ENCODE measurements around the gene GRHL1.
A peak's percentile ranks its signal among the peaks of the same experiment; 100 is the strongest.

GRHL1 gene

GRCh38 chr2:9991221-9991620 is 39.7 kb downstream of the GRHL1 start:
- Mint-ChIP-seq H3K4me3 (no peak overlapping the region), H3K27ac (no peak overlapping the region), H3K9me3 (no peaks in the 10 kb centered on the region), H3K36me3 (ENCODE audit: low read depth) (peaks cover 6% of the 10 kb centered on the region), H3K27me3 (ENCODE audit: low read depth) (peaks cover 10% of the 10 kb centered on the region), H3K4me1 (peaks cover 32% of the 10 kb centered on the region)
- no peak for TF ChIP-seq CTCF (IDR thresholded peaks at IDR 0.05; ENCODE audit: unreplicated experiment in 3 of 3)

- no peaks in the 10 kb centered on the region for H3K9me3 Mint-ChIP-seq
- H3K27ac Mint-ChIP-seq, result no peak overlapping the region
- peaks cover 6% of the 10 kb centered on the region for H3K36me3 Mint-ChIP-seq (ENCODE audit: low read depth)
- peaks cover 35% of the 10 kb centered on the region for H3K4me1 Mint-ChIP-seq
- H3K27me3 Mint-ChIP-seq (ENCODE audit: low read depth), result peaks cover 10% of the 10 kb centered on the region
- TF ChIP-seq CTCF (IDR thresholded peaks at IDR 0.05; ENCODE audit: unreplicated experiment in 3 of 3), result no peak
- no peak overlapping the region for H3K4me3 Mint-ChIP-seq
Observed at GRCh38 chr2:9991829-9992273, 40.4 kb downstream of the GRHL1 start.

- Mint-ChIP-seq H3K9me3 (no peaks in the 10 kb centered on the region), H3K27ac (no peak overlapping the region), H3K4me1 (peaks cover 37% of the 10 kb centered on the region), H3K36me3 (ENCODE audit: low read depth) (peaks cover 6% of the 10 kb centered on the region), H3K27me3 (ENCODE audit: low read depth) (peaks cover 10% of the 10 kb centered on the region), H3K4me3 (no peak overlapping the region)
- no peak for TF ChIP-seq CTCF (IDR thresholded peaks at IDR 0.05; ENCODE audit: unreplicated experiment in 3 of 3)
Observed at GRCh38 chr2:9992427-9993187, 41.1 kb downstream of the GRHL1 start.

GRCh38 chr2:9993488-9994165 is 42.1 kb downstream of the GRHL1 start:
- Mint-ChIP-seq H3K36me3 (ENCODE audit: low read depth) (peaks cover 6% of the 10 kb centered on the region), H3K9me3 (no peaks in the 10 kb centered on the region), H3K27ac (peak overlapping the region in 1 of 3 experiments; percentile 53), H3K27me3 (ENCODE audit: low read depth) (peaks cover 13% of the 10 kb centered on the region), H3K4me3 (no peak overlapping the region), H3K4me1 (peaks cover 37% of the 10 kb centered on the region)
- TF ChIP-seq CTCF (IDR thresholded peaks at IDR 0.05; ENCODE audit: unreplicated experiment in 3 of 3), result no peak

- Mint-ChIP-seq H3K4me3 (no peak overlapping the region), H3K9me3 (no peaks in the 10 kb centered on the region)
- no peak for TF ChIP-seq CTCF (IDR thresholded peaks at IDR 0.05; ENCODE audit: unreplicated experiment in 3 of 3)
Observed at GRCh38 chr2:9994462-9994861, 43.0 kb downstream of the GRHL1 start.

More at GRCh38 chr2:9994462-9994861, 43.0 kb downstream of the GRHL1 start:
- peaks cover 6% of the 10 kb centered on the region for H3K36me3 Mint-ChIP-seq (ENCODE audit: low read depth)
- H3K27ac Mint-ChIP-seq, result no peak overlapping the region
- peaks cover 13% of the 10 kb centered on the region for H3K27me3 Mint-ChIP-seq (ENCODE audit: low read depth)
- H3K4me1 Mint-ChIP-seq, result peaks cover 37% of the 10 kb centered on the region
